Measurements from ENCODE around the gene RPS6KL1. TPM values are rescaled to one million over a fixed set of nuclear protein-coding genes. Genes with fewer than 3 reads are reported as not detected.
"Not testable (repeated sequence)": the region's sequence is repeated elsewhere in the genome, so short reads cannot be mapped to it uniquely, and the experiment has no call there.

RPS6KL1 gene
- total RNA-seq, 1 donor from 2014 or later: 7.9 TPM

- no peak for DNase-seq (ENCODE audit: low read depth)
These were observed 13.1 kb upstream of the RPS6KL1 start for GRCh38 chr14:74936151-74936550.

GRCh38 chr14:74935360-74935680 lies 12.3 kb upstream of the RPS6KL1 start:
- DNase-seq (ENCODE audit: low read depth): no peak

- DNase-seq (ENCODE audit: low read depth): no peak
These were observed 11.7 kb upstream of the RPS6KL1 start for GRCh38 chr14:74934476-74935359.

- no peak for DNase-seq (ENCODE audit: low read depth)
These were observed 11.0 kb upstream of the RPS6KL1 start for GRCh38 chr14:74934041-74934440.

GRCh38 chr14:74932936-74933335 lies 9.9 kb upstream of the RPS6KL1 start:
- not testable (repeated sequence) for DNase-seq (ENCODE audit: low read depth)

GRCh38 chr14:74932401-74932901 lies 9.4 kb upstream of the RPS6KL1 start:
- DNase-seq (ENCODE audit: low read depth): no peak

- DNase-seq (ENCODE audit: low read depth): not testable (repeated sequence)
These were observed 8.7 kb upstream of the RPS6KL1 start for GRCh38 chr14:74931744-74932143.

GRCh38 chr14:74929242-74929641 lies 6.2 kb upstream of the RPS6KL1 start:
- no peak for DNase-seq (ENCODE audit: low read depth)

GRCh38 chr14:74927225-74927624 lies 4.2 kb upstream of the RPS6KL1 start:
- DNase-seq (ENCODE audit: low read depth): no peak

- DNase-seq (ENCODE audit: low read depth): no peak
These were observed 1.0 kb upstream of the RPS6KL1 start for GRCh38 chr14:74924061-74924460.

GRCh38 chr14:74921987-74922751 lies 891 bp downstream of the RPS6KL1 start:
- no peak for DNase-seq (ENCODE audit: low read depth)

- no peak for DNase-seq (ENCODE audit: low read depth)
These were observed 1.9 kb downstream of the RPS6KL1 start for GRCh38 chr14:74921053-74921620.

GRCh38 chr14:74920281-74920680 lies 2.8 kb downstream of the RPS6KL1 start:
- no peak for DNase-seq (ENCODE audit: low read depth)

- DNase-seq (ENCODE audit: low read depth): no peak
These were observed 3.5 kb downstream of the RPS6KL1 start for GRCh38 chr14:74919421-74920165.

GRCh38 chr14:74918380-74918779 lies 4.7 kb downstream of the RPS6KL1 start:
- no peak for DNase-seq (ENCODE audit: low read depth)

GRCh38 chr14:74917646-74918081 lies 5.4 kb downstream of the RPS6KL1 start:
- DNase-seq (ENCODE audit: low read depth): no peak

GRCh38 chr14:74917178-74917543 lies 5.9 kb downstream of the RPS6KL1 start:
- DNase-seq (ENCODE audit: low read depth): no peak

GRCh38 chr14:74915826-74916225 lies 7.2 kb downstream of the RPS6KL1 start:
- DNase-seq (ENCODE audit: low read depth): no peak

- no peak for DNase-seq (ENCODE audit: low read depth)
These were observed 7.6 kb downstream of the RPS6KL1 start for GRCh38 chr14:74915426-74915825.

GRCh38 chr14:74913986-74914573 lies 9.0 kb downstream of the RPS6KL1 start:
- peak; percentile 54 for DNase-seq (ENCODE audit: low read depth)

- DNase-seq (ENCODE audit: low read depth): no peak
These were observed 9.6 kb downstream of the RPS6KL1 start for GRCh38 chr14:74913393-74913910.

Measured in renal cortical epithelial cell (primary cell).